ENCODE data around the gene DDX50.

DDX50 gene

DNA sequence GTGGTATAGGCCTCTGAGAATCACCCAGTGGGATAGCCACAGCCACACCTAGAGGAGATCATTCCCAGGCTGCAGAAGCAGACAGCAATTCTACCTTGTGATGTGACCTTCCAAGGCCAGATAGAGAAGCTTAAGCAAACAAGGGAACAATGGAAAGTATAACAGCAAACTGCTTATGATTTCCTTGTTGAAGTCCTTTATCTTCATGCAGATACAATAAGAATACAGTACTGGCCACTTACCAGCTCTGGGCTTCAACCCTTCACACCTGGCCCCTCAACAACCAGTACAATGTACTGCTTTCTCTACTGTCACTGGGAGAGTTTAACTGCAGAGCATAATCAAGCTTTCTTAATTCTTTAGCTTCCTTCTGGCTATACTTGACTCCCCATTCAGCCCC is 22.6 kb upstream of the DDX50 start:
- Histone ChIP-seq H3F3A (ENCODE audit: low read depth) (no peaks in the 10 kb centered on the region), H3K9me2 (replicated peaks; ENCODE audit: low read depth, low read length) (no peaks in the 10 kb centered on the region), H3K36me3 (ENCODE audit: insufficient read depth, low read length) (no peaks in the 10 kb centered on the region), H3K79me2 (ENCODE audit: insufficient read depth, low read length) (no peaks in the 10 kb centered on the region), H3K4me3 (ENCODE audit: low read length, poor library complexity, severe bottlenecking) (no peak overlapping the region), H2AFZ (ENCODE audit: low read length) (no peak overlapping the region), H3K4me2 (ENCODE audit: low read depth, low read length, poor library complexity, severe bottlenecking) (no peak overlapping the region), H3K4me1 (ENCODE audit: insufficient read depth, low read length, poor library complexity, severe bottlenecking) (no peaks in the 10 kb centered on the region), H3K27me3 (ENCODE audit: insufficient read depth, low read length, poor library complexity, severe bottlenecking) (no peaks in the 10 kb centered on the region), H3K9ac (ENCODE audit: low read depth, low read length, poor library complexity, severe bottlenecking) (no peak overlapping the region), H3K9me3 (ENCODE audit: insufficient read depth, low read depth, low read length) (no peaks in the 10 kb centered on the region), H4K20me1 (ENCODE audit: insufficient read depth, low read length, poor library complexity, severe bottlenecking) (no peaks in the 10 kb centered on the region)
- TF ChIP-seq EZH2phosphoT487 (IDR thresholded peaks at IDR 0.05; ENCODE audit: borderline replicate concordance) = no peak
- TF ChIP-seq, protein P1, sequence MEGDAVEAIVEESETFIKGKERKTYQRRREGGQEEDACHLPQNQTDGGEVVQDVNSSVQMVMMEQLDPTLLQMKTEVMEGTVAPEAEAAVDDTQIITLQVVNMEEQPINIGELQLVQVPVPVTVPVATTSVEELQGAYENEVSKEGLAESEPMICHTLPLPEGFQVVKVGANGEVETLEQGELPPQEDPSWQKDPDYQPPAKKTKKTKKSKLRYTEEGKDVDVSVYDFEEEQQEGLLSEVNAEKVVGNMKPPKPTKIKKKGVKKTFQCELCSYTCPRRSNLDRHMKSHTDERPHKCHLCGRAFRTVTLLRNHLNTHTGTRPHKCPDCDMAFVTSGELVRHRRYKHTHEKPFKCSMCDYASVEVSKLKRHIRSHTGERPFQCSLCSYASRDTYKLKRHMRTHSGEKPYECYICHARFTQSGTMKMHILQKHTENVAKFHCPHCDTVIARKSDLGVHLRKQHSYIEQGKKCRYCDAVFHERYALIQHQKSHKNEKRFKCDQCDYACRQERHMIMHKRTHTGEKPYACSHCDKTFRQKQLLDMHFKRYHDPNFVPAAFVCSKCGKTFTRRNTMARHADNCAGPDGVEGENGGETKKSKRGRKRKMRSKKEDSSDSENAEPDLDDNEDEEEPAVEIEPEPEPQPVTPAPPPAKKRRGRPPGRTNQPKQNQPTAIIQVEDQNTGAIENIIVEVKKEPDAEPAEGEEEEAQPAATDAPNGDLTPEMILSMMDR (conservative IDR thresholded peaks at IDR 0.05; ENCODE audit: low read length) = no peak

- no peaks in the 10 kb centered on the region for H3K36me3 ChIP-seq (ENCODE audit: insufficient read depth, low read length)
- H3K9ac ChIP-seq (ENCODE audit: low read depth, low read length, poor library complexity, severe bottlenecking) = no peak overlapping the region
- H3F3A ChIP-seq (ENCODE audit: low read depth) = no peaks in the 10 kb centered on the region
- H3K4me2 ChIP-seq (ENCODE audit: low read depth, low read length, poor library complexity, severe bottlenecking) = no peak overlapping the region
- no peaks in the 10 kb centered on the region for H3K4me1 ChIP-seq (ENCODE audit: insufficient read depth, low read length, poor library complexity, severe bottlenecking)
- H3K79me2 ChIP-seq (ENCODE audit: insufficient read depth, low read length) = no peaks in the 10 kb centered on the region
- no peaks in the 10 kb centered on the region for H4K20me1 ChIP-seq (ENCODE audit: insufficient read depth, low read length, poor library complexity, severe bottlenecking)
- H3K9me3 ChIP-seq (ENCODE audit: insufficient read depth, low read depth, low read length) = no peaks in the 10 kb centered on the region
- no peak for TF ChIP-seq EZH2phosphoT487 (IDR thresholded peaks at IDR 0.05; ENCODE audit: borderline replicate concordance)
- TF ChIP-seq, protein P1 (conservative IDR thresholded peaks at IDR 0.05; ENCODE audit: low read length) = no peak
- H3K9me2 ChIP-seq (replicated peaks; ENCODE audit: low read depth, low read length) = no peaks in the 10 kb centered on the region
- H2AFZ ChIP-seq (ENCODE audit: low read length) = no peak overlapping the region
- H3K4me3 ChIP-seq (ENCODE audit: low read length, poor library complexity, severe bottlenecking) = no peak overlapping the region
- no peaks in the 10 kb centered on the region for H3K27me3 ChIP-seq (ENCODE audit: insufficient read depth, low read length, poor library complexity, severe bottlenecking)
These were observed 21.5 kb upstream of the DDX50 start for GRCh38 chr10:68879628-68880027.

DNA sequence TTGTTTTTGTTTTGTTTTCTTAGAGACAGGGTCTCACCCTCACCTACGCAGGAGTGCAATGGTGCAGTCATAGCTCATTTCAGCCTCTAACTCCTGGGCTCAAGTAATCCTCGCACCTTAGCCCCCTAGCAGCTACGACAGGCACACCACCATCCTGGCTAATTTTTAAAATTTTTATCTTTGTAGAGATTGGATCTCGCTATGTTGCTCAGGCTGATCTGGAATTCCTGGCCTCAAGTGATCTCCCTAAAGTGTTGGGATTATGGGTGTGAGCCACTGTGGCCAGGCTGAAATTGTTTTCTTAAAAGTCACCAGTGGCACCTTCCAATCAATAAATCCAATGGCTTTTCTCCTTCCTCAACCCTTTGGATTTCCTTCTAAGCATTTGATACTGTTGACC is 20.9 kb upstream of the DDX50 start:
- Histone ChIP-seq H3K4me2 (ENCODE audit: low read depth, low read length, poor library complexity, severe bottlenecking) (no peak overlapping the region), H3K9me2 (replicated peaks; ENCODE audit: low read depth, low read length) (no peaks in the 10 kb centered on the region), H3K9me3 (ENCODE audit: insufficient read depth, low read depth, low read length) (no peaks in the 10 kb centered on the region), H4K20me1 (ENCODE audit: insufficient read depth, low read length, poor library complexity, severe bottlenecking) (no peaks in the 10 kb centered on the region), H3K4me1 (ENCODE audit: insufficient read depth, low read length, poor library complexity, severe bottlenecking) (no peaks in the 10 kb centered on the region), H3K36me3 (ENCODE audit: insufficient read depth, low read length) (no peaks in the 10 kb centered on the region), H3F3A (ENCODE audit: low read depth) (no peaks in the 10 kb centered on the region), H2AFZ (ENCODE audit: low read length) (no peak overlapping the region), H3K27me3 (ENCODE audit: insufficient read depth, low read length, poor library complexity, severe bottlenecking) (no peaks in the 10 kb centered on the region), H3K4me3 (ENCODE audit: low read length, poor library complexity, severe bottlenecking) (no peak overlapping the region), H3K79me2 (ENCODE audit: insufficient read depth, low read length) (no peaks in the 10 kb centered on the region), H3K9ac (ENCODE audit: low read depth, low read length, poor library complexity, severe bottlenecking) (no peak overlapping the region)
- TF ChIP-seq, protein P1 (conservative IDR thresholded peaks at IDR 0.05; ENCODE audit: low read length) = no peak
- no peak for TF ChIP-seq EZH2phosphoT487 (IDR thresholded peaks at IDR 0.05; ENCODE audit: borderline replicate concordance)

Data from Loucy (cell line).